AG10803 (cell line): ENCODE results near the gene TMX4.
A peak's percentile ranks its signal among the peaks of the same experiment; 100 is the strongest.
"Not testable (repeated sequence)": the region's sequence is repeated elsewhere in the genome, so short reads cannot be mapped to it uniquely, and the experiment has no call there.

ENCODE experiments used
- DNase-seq: peaks from one replicate; pipeline ENCODE4 v3.0.0; 2010; ENCODE audit warnings: low read depth
- H3K4me3 ChIP-seq: 2 replicates; pipeline ENCODE4 v1.5.1; 2011; ENCODE audit warnings: mild to moderate bottlenecking, low read length, control low read depth
- CTCF ChIP-seq: conservative IDR thresholded peaks from 2 replicates; pipeline ENCODE4 v1.5.1; 2011; ENCODE audit warnings: mild to moderate bottlenecking, low read length, control low read depth, inconsistent platforms

The TMX4 gene

GRCh38 chr20:8036771-8037170, 17.2 kb upstream of the TMX4 start:
- DNase-seq: no peak
- no peak for TF ChIP-seq CTCF
- no peak overlapping the region for H3K4me3 ChIP-seq

GRCh38 chr20:8033151-8033841, 13.7 kb upstream of the TMX4 start:
- H3K4me3 ChIP-seq: no peak overlapping the region
- TF ChIP-seq CTCF: no peak
- no peak for DNase-seq

- no peak overlapping the region for H3K4me3 ChIP-seq
- no peak for TF ChIP-seq CTCF
- DNase-seq: no peak
Measured at GRCh38 chr20:8032499-8032898, 12.9 kb upstream of the TMX4 start.

- not testable (repeated sequence) for H3K4me3 ChIP-seq, DNase-seq
Measured at GRCh38 chr20:8031539-8031938, 12.0 kb upstream of the TMX4 start.

GRCh38 chr20:8021541-8022269, 2.1 kb upstream of the TMX4 start:
- no peak for DNase-seq
- H3K4me3 ChIP-seq: no peak overlapping the region
- TF ChIP-seq CTCF: no peak

- H3K4me3 ChIP-seq: no peak overlapping the region
- peak; percentile 15 for DNase-seq
- no peak for TF ChIP-seq CTCF
Measured at GRCh38 chr20:8020314-8021079, 936 bp upstream of the TMX4 start.

- H3K4me3 ChIP-seq: peak overlapping the region; percentile 84
Measured at GRCh38 chr20:8019998-8020247, 362 bp upstream of the TMX4 start.

More at GRCh38 chr20:8019998-8020247, 362 bp upstream of the TMX4 start:
- no peak for DNase-seq
- no peak for TF ChIP-seq CTCF
